ENCODE results near the gene PRKG1. TPM values are rescaled to one million over a fixed set of nuclear protein-coding genes. Genes with fewer than 3 reads are reported as not detected.

Gene PRKG1
- total RNA-seq, 1 experiment from 2014 or later, result 16.5 TPM

DNA sequence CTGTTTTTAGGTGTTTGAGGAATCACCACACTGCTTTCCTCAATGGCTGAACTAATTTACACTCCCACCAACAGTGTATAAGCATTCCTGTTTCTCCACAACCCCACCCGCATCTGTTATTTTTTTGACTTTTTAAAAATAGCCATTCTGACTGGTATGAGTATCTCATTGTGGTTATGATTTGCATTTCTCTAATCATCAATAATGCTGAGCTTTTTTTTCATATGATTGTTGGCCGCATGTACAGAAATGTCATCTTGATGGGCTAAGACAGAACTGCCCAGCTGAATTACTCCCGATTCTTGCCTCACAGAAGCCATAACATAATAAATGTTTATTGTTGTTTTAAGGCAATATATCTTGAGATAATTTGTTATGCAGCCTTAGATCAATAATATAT lies 1146.7 kb downstream of the PRKG1 start:
- DNase-seq (ENCODE audit: low spot score) (no peak), ATAC-seq (no peak)
- Mint-ChIP-seq H3K27ac (no peak overlapping the region), H3K27me3 (ENCODE audit: low read depth) (no peaks in the 10 kb centered on the region), H3K36me3 (no peaks in the 10 kb centered on the region), H3K9me3 (peaks cover 10% of the 10 kb centered on the region), H3K4me3 (no peak overlapping the region), H3K4me1 (peaks cover 36% of the 10 kb centered on the region)
- CTCF ChIA-PET, result no interaction called here
- POLR2A ChIA-PET, result no interaction called here
- TF ChIP-seq, protein P1, sequence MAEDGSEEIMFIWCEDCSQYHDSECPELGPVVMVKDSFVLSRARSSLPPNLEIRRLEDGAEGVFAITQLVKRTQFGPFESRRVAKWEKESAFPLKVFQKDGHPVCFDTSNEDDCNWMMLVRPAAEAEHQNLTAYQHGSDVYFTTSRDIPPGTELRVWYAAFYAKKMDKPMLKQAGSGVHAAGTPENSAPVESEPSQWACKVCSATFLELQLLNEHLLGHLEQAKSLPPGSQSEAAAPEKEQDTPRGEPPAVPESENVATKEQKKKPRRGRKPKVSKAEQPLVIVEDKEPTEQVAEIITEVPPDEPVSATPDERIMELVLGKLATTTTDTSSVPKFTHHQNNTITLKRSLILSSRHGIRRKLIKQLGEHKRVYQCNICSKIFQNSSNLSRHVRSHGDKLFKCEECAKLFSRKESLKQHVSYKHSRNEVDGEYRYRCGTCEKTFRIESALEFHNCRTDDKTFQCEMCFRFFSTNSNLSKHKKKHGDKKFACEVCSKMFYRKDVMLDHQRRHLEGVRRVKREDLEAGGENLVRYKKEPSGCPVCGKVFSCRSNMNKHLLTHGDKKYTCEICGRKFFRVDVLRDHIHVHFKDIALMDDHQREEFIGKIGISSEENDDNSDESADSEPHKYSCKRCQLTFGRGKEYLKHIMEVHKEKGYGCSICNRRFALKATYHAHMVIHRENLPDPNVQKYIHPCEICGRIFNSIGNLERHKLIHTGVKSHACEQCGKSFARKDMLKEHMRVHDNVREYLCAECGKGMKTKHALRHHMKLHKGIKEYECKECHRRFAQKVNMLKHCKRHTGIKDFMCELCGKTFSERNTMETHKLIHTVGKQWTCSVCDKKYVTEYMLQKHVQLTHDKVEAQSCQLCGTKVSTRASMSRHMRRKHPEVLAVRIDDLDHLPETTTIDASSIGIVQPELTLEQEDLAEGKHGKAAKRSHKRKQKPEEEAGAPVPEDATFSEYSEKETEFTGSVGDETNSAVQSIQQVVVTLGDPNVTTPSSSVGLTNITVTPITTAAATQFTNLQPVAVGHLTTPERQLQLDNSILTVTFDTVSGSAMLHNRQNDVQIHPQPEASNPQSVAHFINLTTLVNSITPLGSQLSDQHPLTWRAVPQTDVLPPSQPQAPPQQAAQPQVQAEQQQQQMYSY (CRISPR knock-in tag; IDR thresholded peaks at IDR 0.05), result no peak
- no peak for TF ChIP-seq SMAD3 (CRISPR knock-in tag; IDR thresholded peaks at IDR 0.05; ENCODE audit: borderline replicate concordance)
- TF ChIP-seq, protein P2, sequence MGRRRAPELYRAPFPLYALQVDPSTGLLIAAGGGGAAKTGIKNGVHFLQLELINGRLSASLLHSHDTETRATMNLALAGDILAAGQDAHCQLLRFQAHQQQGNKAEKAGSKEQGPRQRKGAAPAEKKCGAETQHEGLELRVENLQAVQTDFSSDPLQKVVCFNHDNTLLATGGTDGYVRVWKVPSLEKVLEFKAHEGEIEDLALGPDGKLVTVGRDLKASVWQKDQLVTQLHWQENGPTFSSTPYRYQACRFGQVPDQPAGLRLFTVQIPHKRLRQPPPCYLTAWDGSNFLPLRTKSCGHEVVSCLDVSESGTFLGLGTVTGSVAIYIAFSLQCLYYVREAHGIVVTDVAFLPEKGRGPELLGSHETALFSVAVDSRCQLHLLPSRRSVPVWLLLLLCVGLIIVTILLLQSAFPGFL (CRISPR knock-in tag; IDR thresholded peaks at IDR 0.05; ENCODE audit: borderline replicate concordance), result no peak
- TF ChIP-seq FOXJ3 (CRISPR knock-in tag; IDR thresholded peaks at IDR 0.05; ENCODE audit: borderline replicate concordance), result no peak
- TF ChIP-seq TCF7 (CRISPR knock-in tag; IDR thresholded peaks at IDR 0.05; ENCODE audit: low read depth), result no peak
- TF ChIP-seq SP1 (CRISPR knock-in tag; conservative IDR thresholded peaks at IDR 0.05), result no peak
- TF ChIP-seq TP53 (CRISPR knock-in tag; IDR thresholded peaks at IDR 0.05), result no peak
- no peak for TF ChIP-seq ZNF317 (CRISPR knock-in tag; IDR thresholded peaks at IDR 0.05; ENCODE audit: borderline replicate concordance, low read depth)
- TF ChIP-seq, protein P3, sequence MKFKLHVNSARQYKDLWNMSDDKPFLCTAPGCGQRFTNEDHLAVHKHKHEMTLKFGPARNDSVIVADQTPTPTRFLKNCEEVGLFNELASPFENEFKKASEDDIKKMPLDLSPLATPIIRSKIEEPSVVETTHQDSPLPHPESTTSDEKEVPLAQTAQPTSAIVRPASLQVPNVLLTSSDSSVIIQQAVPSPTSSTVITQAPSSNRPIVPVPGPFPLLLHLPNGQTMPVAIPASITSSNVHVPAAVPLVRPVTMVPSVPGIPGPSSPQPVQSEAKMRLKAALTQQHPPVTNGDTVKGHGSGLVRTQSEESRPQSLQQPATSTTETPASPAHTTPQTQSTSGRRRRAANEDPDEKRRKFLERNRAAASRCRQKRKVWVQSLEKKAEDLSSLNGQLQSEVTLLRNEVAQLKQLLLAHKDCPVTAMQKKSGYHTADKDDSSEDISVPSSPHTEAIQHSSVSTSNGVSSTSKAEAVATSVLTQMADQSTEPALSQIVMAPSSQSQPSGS (CRISPR knock-in tag; IDR thresholded peaks at IDR 0.05; ENCODE audit: borderline replicate concordance, low read depth), result no peak

DNA sequence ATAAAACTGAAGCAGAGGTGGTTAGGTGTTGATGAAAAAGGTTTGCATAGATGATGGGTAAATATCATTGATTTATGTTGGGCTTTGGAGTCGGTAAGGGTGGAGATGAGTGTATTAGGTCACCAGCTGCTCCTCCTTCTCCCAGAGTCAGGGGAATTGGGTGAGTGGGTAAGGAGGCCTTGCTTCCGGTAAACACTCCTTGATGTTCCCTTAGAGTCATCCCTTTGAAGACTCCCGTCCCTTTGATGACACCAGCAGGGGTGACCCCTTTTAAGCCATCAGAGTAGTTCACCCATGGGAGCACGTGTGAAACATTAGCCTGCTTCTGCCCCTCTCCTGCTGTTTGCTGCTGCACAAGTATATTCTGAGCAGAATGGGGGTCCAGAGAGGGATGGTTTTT lies 1147.6 kb downstream of the PRKG1 start:
- Mint-ChIP-seq H3K36me3 (no peaks in the 10 kb centered on the region), H3K27ac (no peak overlapping the region), H3K27me3 (ENCODE audit: low read depth) (no peaks in the 10 kb centered on the region), H3K4me3 (no peak overlapping the region), H3K9me3 (peaks cover 10% of the 10 kb centered on the region), H3K4me1 (peaks cover 26% of the 10 kb centered on the region)
- ATAC-seq, result no peak
- CTCF ChIA-PET, result no interaction called here
- POLR2A ChIA-PET, result interaction anchor here (0.5 kb wide), 1 partner anchor 531 kb away, joined by 3 read pairs; no protein-coding TSS in a partner anchor
- DNase-seq (ENCODE audit: low spot score), result no peak
- TF ChIP-seq, protein P3 (CRISPR knock-in tag; IDR thresholded peaks at IDR 0.05; ENCODE audit: borderline replicate concordance, low read depth), result no peak
- TF ChIP-seq, protein P4, sequence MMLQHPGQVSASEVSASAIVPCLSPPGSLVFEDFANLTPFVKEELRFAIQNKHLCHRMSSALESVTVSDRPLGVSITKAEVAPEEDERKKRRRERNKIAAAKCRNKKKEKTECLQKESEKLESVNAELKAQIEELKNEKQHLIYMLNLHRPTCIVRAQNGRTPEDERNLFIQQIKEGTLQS (CRISPR knock-in tag; conservative IDR thresholded peaks at IDR 0.05), result no peak
- TF ChIP-seq NFE2L1 (CRISPR knock-in tag; IDR thresholded peaks at IDR 0.05), result no peak
- TF ChIP-seq, protein P5, sequence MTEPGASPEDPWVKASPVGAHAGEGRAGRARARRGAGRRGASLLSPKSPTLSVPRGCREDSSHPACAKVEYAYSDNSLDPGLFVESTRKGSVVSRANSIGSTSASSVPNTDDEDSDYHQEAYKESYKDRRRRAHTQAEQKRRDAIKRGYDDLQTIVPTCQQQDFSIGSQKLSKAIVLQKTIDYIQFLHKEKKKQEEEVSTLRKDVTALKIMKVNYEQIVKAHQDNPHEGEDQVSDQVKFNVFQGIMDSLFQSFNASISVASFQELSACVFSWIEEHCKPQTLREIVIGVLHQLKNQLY (CRISPR knock-in tag; IDR thresholded peaks at IDR 0.05), result no peak
- TF ChIP-seq, protein P6, sequence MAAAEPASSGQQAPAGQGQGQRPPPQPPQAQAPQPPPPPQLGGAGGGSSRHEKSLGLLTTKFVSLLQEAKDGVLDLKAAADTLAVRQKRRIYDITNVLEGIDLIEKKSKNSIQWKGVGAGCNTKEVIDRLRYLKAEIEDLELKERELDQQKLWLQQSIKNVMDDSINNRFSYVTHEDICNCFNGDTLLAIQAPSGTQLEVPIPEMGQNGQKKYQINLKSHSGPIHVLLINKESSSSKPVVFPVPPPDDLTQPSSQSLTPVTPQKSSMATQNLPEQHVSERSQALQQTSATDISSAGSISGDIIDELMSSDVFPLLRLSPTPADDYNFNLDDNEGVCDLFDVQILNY (CRISPR knock-in tag; IDR thresholded peaks at IDR 0.05), result no peak
- no peak for TF ChIP-seq ETV6 (CRISPR knock-in tag; IDR thresholded peaks at IDR 0.05)
- TF ChIP-seq HMGA2 (CRISPR knock-in tag; IDR thresholded peaks at IDR 0.05), result no peak
- TF ChIP-seq, protein P7, sequence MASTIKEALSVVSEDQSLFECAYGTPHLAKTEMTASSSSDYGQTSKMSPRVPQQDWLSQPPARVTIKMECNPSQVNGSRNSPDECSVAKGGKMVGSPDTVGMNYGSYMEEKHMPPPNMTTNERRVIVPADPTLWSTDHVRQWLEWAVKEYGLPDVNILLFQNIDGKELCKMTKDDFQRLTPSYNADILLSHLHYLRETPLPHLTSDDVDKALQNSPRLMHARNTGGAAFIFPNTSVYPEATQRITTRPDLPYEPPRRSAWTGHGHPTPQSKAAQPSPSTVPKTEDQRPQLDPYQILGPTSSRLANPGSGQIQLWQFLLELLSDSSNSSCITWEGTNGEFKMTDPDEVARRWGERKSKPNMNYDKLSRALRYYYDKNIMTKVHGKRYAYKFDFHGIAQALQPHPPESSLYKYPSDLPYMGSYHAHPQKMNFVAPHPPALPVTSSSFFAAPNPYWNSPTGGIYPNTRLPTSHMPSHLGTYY (CRISPR knock-in tag; IDR thresholded peaks at IDR 0.05), result no peak
- TF ChIP-seq, protein P8, sequence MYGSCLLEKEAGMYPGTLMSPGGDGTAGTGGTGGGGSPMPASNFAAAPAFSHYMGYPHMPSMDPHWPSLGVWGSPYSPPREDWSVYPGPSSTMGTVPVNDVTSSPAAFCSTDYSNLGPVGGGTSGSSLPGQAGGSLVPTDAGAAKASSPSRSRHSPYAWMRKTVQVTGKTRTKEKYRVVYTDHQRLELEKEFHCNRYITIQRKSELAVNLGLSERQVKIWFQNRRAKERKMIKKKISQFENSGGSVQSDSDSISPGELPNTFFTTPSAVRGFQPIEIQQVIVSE (CRISPR knock-in tag; IDR thresholded peaks at IDR 0.05; ENCODE audit: borderline replicate concordance), result no peak
- TF ChIP-seq FOXJ3 (CRISPR knock-in tag; IDR thresholded peaks at IDR 0.05; ENCODE audit: borderline replicate concordance), result no peak
- no peak for TF ChIP-seq ELF4 (CRISPR knock-in tag; IDR thresholded peaks at IDR 0.05; ENCODE audit: low read depth)

Data from WTC11 (cell line).